Activated T-helper 1 cell treated with anti-CD3 and anti-CD28 coated beads, Interleukin-12 subunit alpha, Interleukin-12 subunit beta, Interleukin-2, Interleukin-4 antibody, amounts not matched to agents 30 ng/mL and 10 ng/mL and 1 ng/mL, durations not matched to agents 14 hours and 24 hours and 36 hours (primary cell): ENCODE data around the gene ZNF136. TPM values are rescaled to one million over a fixed set of nuclear protein-coding genes. Genes with fewer than 3 reads are reported as not detected.
A peak's percentile ranks its signal among the peaks of the same experiment; 100 is the strongest.

Source experiments
- DNase-seq: peaks from one replicate; pipeline ENCODE4 v3.0.0; 2021; ENCODE audit warnings: low spot score
- H3K27ac Mint-ChIP-seq: one replicate; pipeline ENCODE4 v1.8.0; 2021; ENCODE audit warnings: mild to moderate bottlenecking, mixed read lengths
- H3K27me3 Mint-ChIP-seq: one replicate; pipeline ENCODE4 v1.8.0; 2022; ENCODE audit warnings: mild to moderate bottlenecking, moderate library complexity, mixed read lengths; ENCODE audit not compliant: insufficient read depth
- H3K36me3 Mint-ChIP-seq: one replicate; pipeline ENCODE4 v1.8.0; 2021; ENCODE audit warnings: low read depth, mixed read lengths
- H3K4me1 Mint-ChIP-seq: one replicate; pipeline ENCODE4 v1.8.0; 2021; ENCODE audit warnings: low read depth, mixed read lengths
- H3K4me3 Mint-ChIP-seq: one replicate; pipeline ENCODE4 v1.8.0; 2021; ENCODE audit warnings: mild to moderate bottlenecking, moderate library complexity, mixed read lengths
- H3K9me3 Mint-ChIP-seq: one replicate; pipeline ENCODE4 v1.8.0; 2021; ENCODE audit warnings: mixed read lengths
- intact Hi-C: fragments of 100-400 bp; cut with micrococcal nuclease; formaldehyde crosslinking; loops from one replicate; pipeline ENCODE4 v1.15.1; 2024
- total RNA-seq: library from RNA; stranded (reverse); gene quantifications from 2 replicates; pipeline ENCODE4 v1.2.3, GENCODE V29; 2022

The ZNF136 gene
- 10.1 and 10.8 TPM in 2 replicates for total RNA-seq

GRCh38 chr19:12162882-12163806 is at the start of gene ZNF136:
Gene ZNF136 (plus strand): TSS chr19:12163096. CDS start chr19:12163204, 108 bp downstream.
- Mint-ChIP-seq H3K36me3 (peaks cover 23% of the 10 kb centered on the region), H3K4me1 (peaks cover 28% of the 10 kb centered on the region), H3K4me3 (peak within 1 kb of the TSS; percentile 94), H3K27me3 (no peaks in the 10 kb centered on the region), H3K9me3 (peaks cover 4% of the 10 kb centered on the region), H3K27ac (peak within 1 kb of the TSS; percentile 93)
- intact Hi-C loops: loop anchor here (1.0 to 5.0 kb wide), 12 partner anchors 8 to 504 kb away; partner anchors contain the start of genes MAN2B1, WDR83, ZNF20 and ZNF44
- DNase-seq: peak; percentile 90

DNA sequence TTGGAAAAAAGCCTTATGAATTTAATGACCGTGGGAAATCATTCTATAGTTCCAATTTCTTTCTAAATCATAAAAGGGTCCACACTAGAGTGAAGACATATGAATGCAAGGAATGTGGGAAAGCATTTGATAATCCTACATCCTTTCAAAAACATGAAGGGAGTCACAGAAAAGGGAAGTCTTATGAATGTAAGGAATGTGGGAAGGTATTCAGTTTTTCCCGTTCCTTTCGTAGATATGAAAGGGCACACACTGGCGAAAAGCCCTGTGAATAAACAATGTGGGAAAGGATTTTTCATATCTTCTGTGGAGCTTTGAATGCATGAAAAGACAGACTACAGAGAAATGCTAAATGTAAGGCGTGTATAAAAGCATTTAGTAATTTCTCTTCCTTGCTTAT is 49.8 kb upstream of the ZNF136 start:
- intact Hi-C loops: no loop called here
- Mint-ChIP-seq H3K36me3 (peaks cover 31% of the 10 kb centered on the region), H3K27ac (no peak overlapping the region)

GRCh38 chr19:12117201-12117970 is 45.5 kb upstream of the ZNF136 start:
- Mint-ChIP-seq H3K4me3 (no peak overlapping the region), H3K9me3 (peaks cover 40% of the 10 kb centered on the region), H3K27me3 (no peaks in the 10 kb centered on the region), H3K4me1 (no peaks in the 10 kb centered on the region), H3K27ac (no peak overlapping the region), H3K36me3 (peaks cover 14% of the 10 kb centered on the region)
- intact Hi-C loops: no loop called here
- no peak for DNase-seq

More for the DNA sequence above, 49.8 kb upstream of the ZNF136 start:
- peaks cover 62% of the 10 kb centered on the region for H3K9me3 Mint-ChIP-seq
- DNase-seq: no peak
- H3K27me3 Mint-ChIP-seq: no peaks in the 10 kb centered on the region
- no peak overlapping the region for H3K4me3 Mint-ChIP-seq
- no peaks in the 10 kb centered on the region for H3K4me1 Mint-ChIP-seq

DNA sequence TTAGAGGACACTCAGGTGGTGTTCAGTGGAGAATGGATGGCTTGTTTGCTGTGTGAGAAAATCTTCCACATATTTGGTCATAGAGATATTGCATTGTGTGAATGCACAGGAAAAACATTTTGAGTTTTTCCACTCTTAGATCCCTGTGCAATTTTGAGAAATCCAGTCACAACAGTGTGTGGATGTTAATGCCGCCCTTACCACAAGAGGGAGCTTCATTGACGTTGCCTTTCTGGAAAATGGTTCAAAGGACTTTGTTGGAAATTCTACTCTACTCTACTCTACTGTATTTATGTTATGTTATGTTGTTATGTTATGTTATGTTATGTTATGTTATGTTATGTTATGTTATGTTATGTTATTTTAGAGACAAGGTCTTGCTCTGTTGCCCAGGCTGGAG is 36.2 kb upstream of the ZNF136 start:
- H3K27ac Mint-ChIP-seq: no peak overlapping the region
- peaks cover 1% of the 10 kb centered on the region for H3K27me3 Mint-ChIP-seq
- no peak for DNase-seq
- peaks cover 41% of the 10 kb centered on the region for H3K9me3 Mint-ChIP-seq
- intact Hi-C loops: no loop called here
- H3K36me3 Mint-ChIP-seq: peaks cover 6% of the 10 kb centered on the region
- H3K4me1 Mint-ChIP-seq: no peaks in the 10 kb centered on the region
- H3K4me3 Mint-ChIP-seq: no peak overlapping the region

DNA sequence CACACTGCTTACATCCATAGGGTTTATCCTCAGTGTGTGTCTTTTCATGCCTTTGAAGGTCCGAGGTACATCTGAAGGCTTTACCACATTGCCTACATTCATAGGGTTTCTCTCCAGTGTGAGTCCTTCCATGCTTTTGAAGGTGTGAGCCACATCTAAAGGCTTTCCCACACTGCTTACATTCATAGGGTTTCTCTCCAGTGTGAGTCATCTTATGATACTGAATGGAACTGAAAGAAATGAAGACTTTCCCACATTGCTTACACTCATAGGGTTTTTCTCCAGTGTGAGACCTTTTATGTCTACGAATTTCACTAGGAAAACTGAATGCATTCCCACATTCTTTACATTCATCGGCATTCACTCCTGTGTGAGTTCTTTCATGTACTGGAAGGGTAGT is 29.8 kb upstream of the ZNF136 start:
- H3K9me3 Mint-ChIP-seq: peaks cover 50% of the 10 kb centered on the region
- peaks cover 54% of the 10 kb centered on the region for H3K36me3 Mint-ChIP-seq
- H3K27me3 Mint-ChIP-seq: no peaks in the 10 kb centered on the region
- intact Hi-C loops: no loop called here
- H3K4me1 Mint-ChIP-seq: peaks cover 9% of the 10 kb centered on the region
- no peak for DNase-seq
- no peak overlapping the region for H3K4me3 Mint-ChIP-seq
- H3K27ac Mint-ChIP-seq: no peak overlapping the region

DNA sequence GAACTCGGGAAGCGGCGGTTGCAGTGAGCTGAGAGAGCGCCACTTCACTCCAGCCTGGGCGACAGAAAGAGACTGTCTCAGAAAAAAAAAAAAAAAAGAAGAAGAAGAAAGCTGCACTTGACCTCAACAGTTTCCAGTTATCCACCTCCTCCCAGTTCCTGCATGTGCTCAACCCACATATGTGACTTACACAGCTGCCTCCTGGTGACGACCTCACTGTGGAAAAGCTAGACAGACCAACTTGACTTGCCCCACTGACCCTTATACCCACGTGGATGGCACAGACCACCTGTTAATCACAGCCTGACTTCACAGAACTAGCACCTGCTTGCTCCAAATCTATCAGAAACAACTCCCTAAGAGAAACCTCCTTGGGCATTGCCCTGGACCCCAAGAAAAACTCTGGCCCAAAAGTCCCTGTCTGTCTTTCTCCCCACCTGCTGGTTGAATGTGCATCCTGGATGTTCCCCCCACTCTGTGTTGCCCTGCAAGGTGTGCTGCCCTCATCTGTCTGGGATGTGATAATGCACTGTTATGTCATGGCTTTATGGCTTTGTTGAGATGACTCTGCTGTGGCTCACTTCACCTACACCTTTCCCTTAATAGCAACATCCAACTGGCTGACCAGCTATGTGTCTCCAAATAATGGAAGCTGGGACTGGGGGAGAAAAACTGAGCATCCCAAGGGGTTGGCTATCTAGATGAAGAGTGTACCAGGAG is 25.5 kb upstream of the ZNF136 start:
- Mint-ChIP-seq H3K27me3 (no peaks in the 10 kb centered on the region), H3K27ac (no peak overlapping the region), H3K9me3 (peaks cover 34% of the 10 kb centered on the region), H3K36me3 (peaks cover 48% of the 10 kb centered on the region), H3K4me3 (peak overlapping the region; percentile 93), H3K4me1 (peaks cover 34% of the 10 kb centered on the region)
- intact Hi-C loops: no loop called here
- DNase-seq: no peak

DNA sequence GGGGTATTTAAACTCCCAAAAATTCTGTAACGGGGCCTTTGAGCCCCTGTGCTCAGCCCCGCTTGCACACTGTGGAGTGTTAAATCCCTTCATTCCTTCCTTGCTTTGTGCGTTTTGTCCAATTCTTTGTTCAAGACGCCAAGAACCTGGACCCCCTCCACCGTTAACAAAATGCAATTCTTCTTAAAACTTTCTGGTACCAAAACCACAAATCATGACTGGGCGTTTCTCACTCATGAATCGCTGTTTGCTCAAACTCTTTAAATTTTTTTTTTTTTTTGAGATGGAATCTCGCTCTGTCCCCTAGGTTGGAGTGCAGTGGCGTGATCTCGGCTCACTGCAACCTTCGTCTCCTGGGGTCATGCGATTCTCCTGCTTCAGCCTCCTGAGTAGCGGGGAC is 23.6 kb upstream of the ZNF136 start:
- intact Hi-C loops: loop anchor here (1.0 kb wide), 1 partner anchor 27 kb away; no protein-coding TSS in a partner anchor
- H3K9me3 Mint-ChIP-seq: peaks cover 18% of the 10 kb centered on the region
- H3K4me1 Mint-ChIP-seq: peaks cover 34% of the 10 kb centered on the region
- no peak for DNase-seq
- H3K27me3 Mint-ChIP-seq: no peaks in the 10 kb centered on the region
- H3K4me3 Mint-ChIP-seq: peak overlapping the region; percentile 93
- no peak overlapping the region for H3K27ac Mint-ChIP-seq
- peaks cover 31% of the 10 kb centered on the region for H3K36me3 Mint-ChIP-seq

- peaks cover 25% of the 10 kb centered on the region for H3K36me3 Mint-ChIP-seq
Measured at GRCh38 chr19:12139885-12140544, 22.9 kb upstream of the ZNF136 start, which contains the start of gene ZNF20. Gene ZNF20 (minus strand): TSS chr19:12140350. CDS start chr19:12140182, 168 bp downstream.

DNA sequence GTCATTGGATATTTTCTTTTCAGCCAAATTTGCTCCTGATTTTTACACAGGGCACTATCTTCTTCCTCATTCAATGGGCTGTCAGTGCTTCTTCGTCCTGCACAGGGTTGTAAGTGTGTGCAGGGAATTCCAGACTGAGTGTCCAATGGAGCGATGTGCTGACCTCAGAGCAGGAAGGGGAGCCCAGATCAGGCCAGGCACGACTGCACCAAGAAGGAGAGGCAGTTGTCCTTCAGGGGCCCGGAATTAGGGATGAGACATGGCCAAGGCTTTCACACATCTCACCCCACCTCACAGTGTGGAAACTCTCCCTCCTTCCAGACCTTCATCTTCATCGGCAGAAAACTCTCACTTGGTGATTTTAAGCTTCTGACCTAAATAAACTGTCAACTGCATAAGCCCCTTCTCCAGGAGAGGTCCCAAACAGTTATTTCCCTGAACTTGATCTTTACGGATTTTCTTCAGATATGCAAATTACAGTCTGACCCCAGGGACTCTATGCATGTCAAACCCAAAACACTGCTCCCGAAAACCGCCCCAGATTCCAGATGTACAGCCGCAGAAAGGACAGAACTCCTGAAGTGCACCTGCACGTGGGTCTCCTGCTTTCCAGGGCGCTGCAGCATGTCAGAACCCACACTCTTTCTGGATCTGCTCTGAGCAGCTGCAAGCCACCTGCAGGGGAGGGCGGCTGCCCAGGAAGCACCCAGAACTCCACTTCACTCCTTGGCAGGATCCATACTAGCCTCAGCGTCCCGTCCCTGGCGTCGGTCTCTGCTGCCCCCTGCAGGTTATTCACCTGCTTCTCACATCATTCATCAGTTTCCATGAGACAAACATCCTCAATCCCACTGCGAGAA is 22.1 kb upstream of the ZNF136 start:
- H3K4me3 Mint-ChIP-seq: peak overlapping the region; percentile 93

More at GRCh38 chr19:12139885-12140544, 22.9 kb upstream of the ZNF136 start, which contains the start of gene ZNF20:
- H3K9me3 Mint-ChIP-seq: peaks cover 19% of the 10 kb centered on the region
- intact Hi-C loops: loop anchor here (1.0 kb wide), 7 partner anchors 22 to 326 kb away; partner anchors contain the start of genes ZNF440, ZNF443 and ZNF563
- no peaks in the 10 kb centered on the region for H3K27me3 Mint-ChIP-seq
- DNase-seq: peak; percentile 86
- peak within 1 kb of the TSS; percentile 93 for H3K4me3 Mint-ChIP-seq
- H3K27ac Mint-ChIP-seq: peak within 1 kb of the TSS; percentile 80
- peaks cover 34% of the 10 kb centered on the region for H3K4me1 Mint-ChIP-seq

GRCh38 chr19:12141405-12141736 is 21.5 kb upstream of the ZNF136 start:
- H3K4me1 Mint-ChIP-seq: peaks cover 34% of the 10 kb centered on the region
- no peak overlapping the region for H3K4me3 Mint-ChIP-seq
- H3K27ac Mint-ChIP-seq: no peak overlapping the region
- intact Hi-C loops: loop anchor here (1.0 kb wide), 5 partner anchors 49 to 344 kb away; no protein-coding TSS in a partner anchor
- H3K36me3 Mint-ChIP-seq: peaks cover 30% of the 10 kb centered on the region
- H3K9me3 Mint-ChIP-seq: peaks cover 26% of the 10 kb centered on the region
- no peaks in the 10 kb centered on the region for H3K27me3 Mint-ChIP-seq
- no peak for DNase-seq

More for the DNA sequence above, 22.1 kb upstream of the ZNF136 start:
- peak; percentile 72 for DNase-seq
- H3K9me3 Mint-ChIP-seq: peaks cover 21% of the 10 kb centered on the region
- H3K27me3 Mint-ChIP-seq: no peaks in the 10 kb centered on the region
- intact Hi-C loops: loop anchor here (1.0 kb wide), 11 partner anchors 22 to 343 kb away; partner anchors contain the start of genes ZNF440, ZNF443 and ZNF563
- peak overlapping the region; percentile 80 for H3K27ac Mint-ChIP-seq
- H3K4me1 Mint-ChIP-seq: peaks cover 34% of the 10 kb centered on the region
- peaks cover 25% of the 10 kb centered on the region for H3K36me3 Mint-ChIP-seq

DNA sequence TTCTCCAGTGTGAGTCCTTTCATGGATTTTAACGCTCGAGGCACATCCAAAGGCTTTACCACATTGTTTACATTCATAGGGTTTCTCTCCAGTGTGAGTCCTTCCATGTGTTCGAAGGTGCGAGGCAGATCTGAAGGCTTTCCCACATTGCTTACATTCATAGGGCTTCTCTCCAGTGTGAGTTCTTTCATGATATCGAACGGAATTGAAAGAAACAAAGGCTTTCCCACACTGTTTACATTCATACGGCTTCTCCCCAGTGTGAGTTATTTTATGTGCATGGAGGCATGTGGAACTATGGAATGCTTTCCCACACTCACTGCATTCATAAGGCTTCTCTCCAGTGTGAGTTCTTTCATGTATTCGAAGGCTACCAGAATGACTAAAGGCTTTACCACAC is 17.5 kb upstream of the ZNF136 start:
- H3K9me3 Mint-ChIP-seq: peaks cover 31% of the 10 kb centered on the region
- peaks cover 25% of the 10 kb centered on the region for H3K36me3 Mint-ChIP-seq
- H3K27ac Mint-ChIP-seq: no peak overlapping the region
- peaks cover 11% of the 10 kb centered on the region for H3K4me1 Mint-ChIP-seq
- intact Hi-C loops: no loop called here
- no peaks in the 10 kb centered on the region for H3K27me3 Mint-ChIP-seq
- DNase-seq: no peak
- no peak overlapping the region for H3K4me3 Mint-ChIP-seq
